ENCODE results near the gene ADAM12.

ADAM12 gene

GRCh38 chr10:126309228-126309883, 78.9 kb downstream of the ADAM12 start:
- no peak for DNase-seq

GRCh38 chr10:126302826-126303665, 85.2 kb downstream of the ADAM12 start:
- peak; percentile 2 for DNase-seq

- DNase-seq: no peak
Observed at GRCh38 chr10:126302476-126302756, 85.9 kb downstream of the ADAM12 start.

- DNase-seq: no peak
Observed at GRCh38 chr10:126301701-126302475, 86.4 kb downstream of the ADAM12 start.

- no peak for DNase-seq
Observed at GRCh38 chr10:126294451-126294850, 93.8 kb downstream of the ADAM12 start.

GRCh38 chr10:126290232-126290631, 98.0 kb downstream of the ADAM12 start:
- DNase-seq: no peak

- DNase-seq: no peak
Observed at GRCh38 chr10:126288547-126289493, 99.5 kb downstream of the ADAM12 start.

GRCh38 chr10:126286256-126286780, 102.0 kb downstream of the ADAM12 start:
- no peak for DNase-seq

GRCh38 chr10:126283307-126283706, 105.0 kb downstream of the ADAM12 start:
- no peak for DNase-seq

GRCh38 chr10:126278851-126279250, 109.4 kb downstream of the ADAM12 start:
- DNase-seq: no peak

- DNase-seq: no peak
Observed at GRCh38 chr10:126277181-126277580, 111.1 kb downstream of the ADAM12 start.

GRCh38 chr10:126272526-126272925, 115.8 kb downstream of the ADAM12 start:
- no peak for DNase-seq

- DNase-seq: no peak
Observed at GRCh38 chr10:126270111-126270510, 118.2 kb downstream of the ADAM12 start.

- no peak for DNase-seq
Observed at GRCh38 chr10:126268013-126268920, 120.0 kb downstream of the ADAM12 start.

- DNase-seq: no peak
Observed at GRCh38 chr10:126264102-126265018, 123.9 kb downstream of the ADAM12 start.

GRCh38 chr10:126263006-126263676, 125.1 kb downstream of the ADAM12 start:
- DNase-seq: no peak

GRCh38 chr10:126262233-126262838, 125.9 kb downstream of the ADAM12 start:
- no peak for DNase-seq

- no peak for DNase-seq
Observed at GRCh38 chr10:126259760-126260479, 128.4 kb downstream of the ADAM12 start.
